Hepatic stellate cell (primary cell): ENCODE measurements around the gene PDCD1.
A peak's percentile ranks its signal among the peaks of the same experiment; 100 is the strongest.

Experiments
- DNase-seq: peaks from one replicate; pipeline ENCODE4 v3.0.0; 2011; ENCODE audit warnings: low spot score

PDCD1 gene

GRCh38 chr2:241865416-241865956, 6.8 kb upstream of the PDCD1 start:
- DNase-seq = no peak

GRCh38 chr2:241864850-241865213, 6.1 kb upstream of the PDCD1 start:
- no peak for DNase-seq

GRCh38 chr2:241864168-241864849, 5.6 kb upstream of the PDCD1 start:
- no peak for DNase-seq

GRCh38 chr2:241863536-241863954, 4.9 kb upstream of the PDCD1 start:
- no peak for DNase-seq

GRCh38 chr2:241862775-241863535, 4.3 kb upstream of the PDCD1 start:
- no peak for DNase-seq

GRCh38 chr2:241862093-241862492, 3.4 kb upstream of the PDCD1 start:
- no peak for DNase-seq

- no peak for DNase-seq
These were observed 2.6 kb upstream of the PDCD1 start for GRCh38 chr2:241861264-241861663.

GRCh38 chr2:241860184-241861078, 1.7 kb upstream of the PDCD1 start:
- no peak for DNase-seq

GRCh38 chr2:241859436-241860183, 916 bp upstream of the PDCD1 start:
- DNase-seq = peak; percentile 85

GRCh38 chr2:241859017-241859435, 332 bp upstream of the PDCD1 start:
- no peak for DNase-seq

GRCh38 chr2:241857572-241858121, 1.0 kb downstream of the PDCD1 start:
- DNase-seq = no peak

- no peak for DNase-seq
These were observed 1.6 kb downstream of the PDCD1 start for GRCh38 chr2:241857041-241857541.

- DNase-seq = no peak
These were observed 2.7 kb downstream of the PDCD1 start for GRCh38 chr2:241855888-241856422.

- no peak for DNase-seq
These were observed 3.3 kb downstream of the PDCD1 start for GRCh38 chr2:241855245-241855887.

- no peak for DNase-seq
These were observed 4.1 kb downstream of the PDCD1 start for GRCh38 chr2:241854342-241855244.

- DNase-seq = peak; percentile 68
These were observed 4.9 kb downstream of the PDCD1 start for GRCh38 chr2:241853651-241854341.

- no peak for DNase-seq
These were observed 5.6 kb downstream of the PDCD1 start for GRCh38 chr2:241852981-241853631.
